T-cell (primary cell): ENCODE data around the gene CAMK1D. TPM values are rescaled to one million over a fixed set of nuclear protein-coding genes. Genes with fewer than 3 reads are reported as not detected.
"Not testable (repeated sequence)": the region's sequence is repeated elsewhere in the genome, so short reads cannot be mapped to it uniquely, and the experiment has no call there.

ENCODE experiments used
- ATAC-seq, 4 experiments: fragments of 200-7000 bp in 3 of 4; fragments of 150-1000 bp in 1 of 4; cut with Tn5 transposase; replicated peaks in 1 of 4; 1 replicate in 3 of 4; 2 replicates in 1 of 4; pipeline ENCODE4 v1.10.0; 2021; ENCODE audit warnings: moderate library complexity in 3 of 4, mild to moderate bottlenecking in 2 of 4, moderate number of reproducible peaks in 1 of 4
- CTCF ChIA-PET, 2 donors: fragments of 300-600 bp; sonication (Branson Sonifier 250); formaldehyde crosslinking; loops; one replicate each; lab custom pipeline; 2022; ENCODE audit warnings: antibody characterized with exemption in 2 of 2; lab: Charles Lee
- POLR2A ChIA-PET, 2 donors: fragments of 300-600 bp; sonication (Branson Sonifier 250); formaldehyde crosslinking; loops; one replicate each; lab custom pipeline; 2022; ENCODE audit warnings: antibody characterized with exemption in 2 of 2; lab: Charles Lee
- DNase-seq, 35 experiments: peaks; one replicate each; pipeline versions ENCODE4 v3.0.0 to v3.0.0-alpha.2; 2013 to 2023
- H3K27ac ChIP-seq: one replicate; pipeline ENCODE4 v1.5.1; 2013; ENCODE audit warnings: low read length
- H3K27me3 ChIP-seq, 2 experiments: replicated peaks in 1 of 2; 1 replicate in 1 of 2; 2 replicates in 1 of 2; pipeline versions ENCODE4 v1.6.1 to v1.7.0; 2013; ENCODE audit warnings: low read length in 1 of 2, mixed read lengths in 1 of 2; ENCODE audit not compliant: control insufficient read depth in 2 of 2, insufficient read depth in 2 of 2; ENCODE audit errors: extremely low read depth in 1 of 2
- H3K36me3 ChIP-seq, 2 donors: 1 replicate in 1 of 2; 2 replicates in 1 of 2; pipeline versions ENCODE4 v1.6.1 to v1.7.0; 2013; ENCODE audit warnings: low read length in 1 of 2; ENCODE audit not compliant: control insufficient read depth in 2 of 2, insufficient read depth in 1 of 2; ENCODE audit errors: extremely low read depth in 1 of 2
- H3K4me1 ChIP-seq, 2 experiments: 1 replicate in 1 of 2; 2 replicates in 1 of 2; pipeline versions ENCODE4 v1.6.1 to v1.7.0; 2013; ENCODE audit warnings: low read length in 2 of 2, mixed read lengths in 1 of 2; ENCODE audit not compliant: insufficient read depth in 2 of 2, control insufficient read depth in 1 of 2; ENCODE audit errors: extremely low read depth in 1 of 2
- H3K4me3 ChIP-seq, 2 donors: 1 replicate in 1 of 2; 2 replicates in 1 of 2; pipeline versions ENCODE4 v1.5.1 to v1.7.0; 2013; ENCODE audit warnings: mild to moderate bottlenecking in 2 of 2, low read length in 1 of 2, moderate library complexity in 1 of 2; ENCODE audit not compliant: control insufficient read depth in 1 of 2; ENCODE audit errors: extremely low read depth in 1 of 2
- H3K9me3 ChIP-seq: 2 replicates; pipeline ENCODE4 v1.7.0; 2013
- H3K27ac Mint-ChIP-seq, 2 donors: one replicate each; pipeline ENCODE4 v1.8.0; 2020 to 2021; ENCODE audit warnings: mild to moderate bottlenecking in 2 of 2, mixed read lengths in 2 of 2
- H3K27me3 Mint-ChIP-seq, 2 donors: one replicate each; pipeline ENCODE4 v1.8.0; 2021 to 2022; ENCODE audit warnings: mixed read lengths in 2 of 2
- H3K36me3 Mint-ChIP-seq: one replicate; pipeline ENCODE4 v1.8.0; 2021; ENCODE audit warnings: mixed read lengths
- H3K4me1 Mint-ChIP-seq, 3 donors: one replicate each; pipeline ENCODE4 v1.8.0; 2020 to 2022; ENCODE audit warnings: mixed read lengths in 3 of 3, mild to moderate bottlenecking in 1 of 3
- H3K4me3 Mint-ChIP-seq, 3 donors: one replicate each; pipeline ENCODE4 v1.8.0; 2020 to 2022; ENCODE audit warnings: mild to moderate bottlenecking in 3 of 3, mixed read lengths in 3 of 3, moderate library complexity in 3 of 3
- H3K9me3 Mint-ChIP-seq, 3 donors: one replicate each; pipeline ENCODE4 v1.8.0; 2020 to 2022; ENCODE audit warnings: mixed read lengths in 3 of 3
- WGBS: methylation state at CpG from one replicate; pipeline ENCODE4 v1.1.5; 2013; ENCODE audit warnings: missing lambda C conversion rate; ENCODE audit not compliant: insufficient coverage; 5-methylcytosine and 5-hydroxymethylcytosine counted together
- total RNA-seq, 35 experiments: library from RNA in 6 of 35; stranded (reverse) in 6 of 35; fragments of 120-200 nt in 1 of 35; gene quantifications; one replicate each; pipeline versions ENCODE4 v1.2.1 to v1.2.4 and lab custom pipeline; 2013 to 2026

The CAMK1D gene
- total RNA-seq, 5 donors from 2014 or later (not counting 1 experiment from before 2014, with no cell fraction given), result 16.8 to 31.3 (median 23.6) TPM

DNA sequence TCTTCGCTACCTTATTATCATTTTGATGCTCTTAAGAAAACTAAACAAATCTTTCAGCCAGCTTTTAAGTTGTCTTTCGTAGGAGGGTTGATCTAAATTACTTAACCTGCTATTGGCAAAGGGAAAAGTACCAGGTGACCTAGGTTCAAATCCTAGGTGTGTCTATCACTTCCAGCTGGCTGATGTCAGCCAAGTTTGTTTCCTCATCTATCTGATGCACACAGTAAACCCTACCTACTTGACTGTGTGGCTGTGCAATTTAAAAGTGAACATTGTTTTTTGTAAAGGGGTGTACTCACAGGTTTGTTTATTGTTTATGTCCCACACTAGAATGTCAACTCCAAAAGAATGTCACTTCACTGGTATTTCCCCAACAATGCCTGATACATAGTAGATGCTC is 21.9 kb upstream of the CAMK1D start:
- ChIA-PET POLR2A (interaction anchor here in 1 of 2 donors (0.6 kb wide), 1 partner anchor 19 kb away, joined by 6 read pairs; no protein-coding TSS in a partner anchor), CTCF (interaction anchor here in 1 of 2 donors (0.6 kb wide), 2 partner anchors 27 to 690 kb away, joined by 3 read pairs; no protein-coding TSS in a partner anchor)
- Mint-ChIP-seq H3K9me3 (no peaks in the 10 kb centered on the region), H3K36me3 (no peaks in the 10 kb centered on the region), H3K4me3 (no peak overlapping the region), H3K27me3 (no peaks in the 10 kb centered on the region), H3K27ac (no peak overlapping the region), H3K4me1 (peaks cover 6 to 10% (median 8%) of the 10 kb centered on the region in 3 donors)
- H3K27ac ChIP-seq, result no peak overlapping the region
- no peak overlapping the region for H3K4me3 ChIP-seq
- DNase-seq, result no peak
- no peaks in the 10 kb centered on the region for H3K4me1 ChIP-seq
- no peaks in the 10 kb centered on the region for H3K36me3 ChIP-seq
- ATAC-seq, result no peak
- H3K27me3 ChIP-seq, result no peaks in the 10 kb centered on the region
- H3K9me3 ChIP-seq, result no peaks in the 10 kb centered on the region
- no CpG with 5 or more reads among the region's 2 CpGs for WGBS

DNA sequence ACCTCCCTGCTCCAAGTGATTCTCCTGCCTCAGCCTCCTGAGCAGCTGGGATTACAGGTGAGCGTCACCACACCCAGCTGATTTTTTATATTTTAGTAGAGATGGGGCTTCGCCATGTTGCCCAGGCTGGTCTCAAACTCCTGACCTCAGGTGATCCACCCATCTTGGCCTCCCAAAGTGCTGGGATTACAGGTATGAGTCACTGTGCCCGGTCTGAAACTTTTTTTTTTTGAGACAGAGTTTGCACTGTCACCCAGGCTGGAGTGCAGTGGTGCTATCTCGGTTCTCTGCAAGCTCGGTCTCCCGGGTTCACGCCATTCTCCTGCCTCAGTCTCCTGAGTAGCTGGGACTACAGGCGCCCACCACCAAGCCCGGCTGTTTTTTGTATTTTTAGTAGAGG is 21.0 kb upstream of the CAMK1D start:
- H3K27me3 ChIP-seq, H3K4me3 Mint-ChIP-seq, H3K27ac ChIP-seq, H3K27ac Mint-ChIP-seq, H3K9me3 Mint-ChIP-seq, ATAC-seq, H3K4me1 ChIP-seq, H3K36me3 Mint-ChIP-seq, H3K4me1 Mint-ChIP-seq, H3K27me3 Mint-ChIP-seq, POLR2A ChIA-PET, H3K4me3 ChIP-seq, H3K9me3 ChIP-seq, DNase-seq, H3K36me3 ChIP-seq: not testable (repeated sequence)
- CTCF ChIA-PET, result interaction anchor here (0.6 to 0.7 kb wide), 2 partner anchors 42 to 67 kb away, joined by 3 to 6 read pairs; no protein-coding TSS in a partner anchor
- 75% methylated on average over 2 of the region's 9 CpGs for WGBS

DNA sequence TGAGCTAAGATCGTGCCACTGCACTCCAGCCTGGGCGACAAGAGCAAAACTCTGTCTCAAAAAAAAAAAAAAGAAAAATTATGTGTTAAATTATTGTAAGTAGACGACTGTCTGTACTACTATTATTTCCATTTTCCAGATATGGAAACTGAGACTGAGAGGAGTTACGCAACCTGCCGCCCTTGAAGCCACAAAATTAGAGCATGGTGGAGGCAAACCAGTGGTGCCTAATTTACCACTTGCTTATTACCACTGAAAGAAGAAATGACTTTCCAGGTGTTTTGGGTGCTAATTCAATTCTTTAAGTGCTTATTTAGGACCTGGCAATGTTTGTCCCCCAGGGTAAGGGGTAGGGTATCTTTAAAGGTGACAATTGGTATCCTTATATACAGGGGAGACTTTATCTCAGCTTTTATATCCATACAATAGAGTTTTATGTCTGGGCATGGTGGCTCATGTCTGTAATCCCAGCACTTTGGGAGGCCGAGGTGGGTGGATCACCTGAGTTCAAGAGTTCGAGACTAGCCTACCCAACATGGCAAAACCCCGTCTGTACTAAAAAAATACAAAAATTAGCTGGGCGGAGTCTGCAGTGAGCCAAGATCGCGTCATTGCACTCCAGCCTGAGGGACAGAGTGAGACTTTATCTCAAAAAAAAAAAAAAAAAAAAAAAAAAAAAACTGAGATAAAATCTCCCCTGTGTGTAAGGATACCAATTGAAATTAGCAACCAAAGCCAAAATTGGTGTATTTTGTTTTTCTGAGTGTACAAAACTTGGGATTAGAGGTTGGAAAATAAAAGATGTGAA is 16.6 kb upstream of the CAMK1D start:
- no peak overlapping the region for H3K4me3 Mint-ChIP-seq
- H3K4me3 ChIP-seq, result no peak overlapping the region
- DNase-seq (no peak), ATAC-seq (no peak)
- H3K27ac ChIP-seq, result no peak overlapping the region
- H3K36me3 Mint-ChIP-seq, result no peaks in the 10 kb centered on the region
- H3K36me3 ChIP-seq, result no peaks in the 10 kb centered on the region
- ChIA-PET CTCF (no interaction called here), POLR2A (no interaction called here)
- H3K27me3 ChIP-seq, result no peaks in the 10 kb centered on the region
- H3K27me3 Mint-ChIP-seq, result no peaks in the 10 kb centered on the region
- H3K4me1 ChIP-seq, result peaks cover 0 to 8% of the 10 kb centered on the region in 2 experiments
- no CpG with 5 or more reads among the region's 11 CpGs for WGBS
- no peaks in the 10 kb centered on the region for H3K9me3 ChIP-seq
- no peak overlapping the region for H3K27ac Mint-ChIP-seq
- no peaks in the 10 kb centered on the region for H3K9me3 Mint-ChIP-seq
- H3K4me1 Mint-ChIP-seq, result peaks cover 0 to 15% (median 9%) of the 10 kb centered on the region in 3 donors

DNA sequence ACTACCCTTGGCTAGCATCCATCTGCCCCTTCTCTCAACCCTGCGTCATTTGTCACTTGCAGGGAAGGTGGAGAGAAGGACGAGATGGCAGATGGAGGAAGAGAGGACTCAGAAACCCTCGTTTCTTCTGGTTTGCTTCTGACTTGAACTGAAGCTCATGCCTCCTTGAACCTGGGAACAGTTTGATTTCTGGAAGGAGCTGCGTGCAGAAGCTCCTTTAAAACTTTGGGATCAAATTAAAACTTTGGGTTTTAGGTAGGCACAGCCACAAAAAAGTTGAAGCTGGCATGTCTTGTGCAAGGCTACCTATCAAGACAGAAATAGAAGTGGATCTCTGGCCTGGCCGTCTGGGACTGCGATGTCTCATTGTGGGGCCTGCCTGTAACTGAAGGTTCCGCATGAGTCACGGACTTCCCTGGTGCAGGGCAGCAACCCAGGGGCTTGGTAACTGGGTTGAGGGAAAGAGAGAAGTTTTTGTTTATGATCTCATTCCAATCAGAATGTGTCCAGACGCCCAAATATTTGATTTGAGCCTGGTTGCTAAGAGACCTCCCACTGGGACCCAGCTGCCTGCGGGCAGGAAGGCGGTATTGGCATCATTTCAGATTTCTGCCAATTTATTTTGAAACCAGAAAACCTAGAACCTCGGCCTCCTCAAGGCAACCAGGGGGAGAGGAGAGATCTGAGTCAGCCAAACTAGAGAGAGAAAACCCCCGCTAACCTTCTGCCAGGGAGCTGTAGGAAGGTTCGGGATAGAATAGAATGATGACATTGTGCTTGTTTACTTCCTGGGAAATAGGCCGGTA is 15.8 kb upstream of the CAMK1D start:
- H3K4me1 ChIP-seq, result peaks cover 0 to 8% of the 10 kb centered on the region in 2 experiments
- no peak overlapping the region for H3K4me3 ChIP-seq
- ChIA-PET POLR2A (no interaction called here), CTCF (no interaction called here)
- Mint-ChIP-seq H3K27me3 (no peaks in the 10 kb centered on the region), H3K27ac (peak overlapping the region; percentile 22 to 46), H3K36me3 (no peaks in the 10 kb centered on the region), H3K4me1 (peaks cover 0 to 15% (median 9%) of the 10 kb centered on the region in 3 donors), H3K9me3 (no peaks in the 10 kb centered on the region), H3K4me3 (no peak overlapping the region)
- ATAC-seq (peak in 2 of 4 experiments; percentile 59 to 61), DNase-seq (peak in 9 of 35 experiments; percentile 5 to 44 (median 20))
- no peak overlapping the region for H3K27ac ChIP-seq
- no peaks in the 10 kb centered on the region for H3K36me3 ChIP-seq
- H3K9me3 ChIP-seq, result no peaks in the 10 kb centered on the region
- H3K27me3 ChIP-seq, result no peaks in the 10 kb centered on the region
- WGBS, result 49% methylated on average over 7 of the region's 15 CpGs

DNA sequence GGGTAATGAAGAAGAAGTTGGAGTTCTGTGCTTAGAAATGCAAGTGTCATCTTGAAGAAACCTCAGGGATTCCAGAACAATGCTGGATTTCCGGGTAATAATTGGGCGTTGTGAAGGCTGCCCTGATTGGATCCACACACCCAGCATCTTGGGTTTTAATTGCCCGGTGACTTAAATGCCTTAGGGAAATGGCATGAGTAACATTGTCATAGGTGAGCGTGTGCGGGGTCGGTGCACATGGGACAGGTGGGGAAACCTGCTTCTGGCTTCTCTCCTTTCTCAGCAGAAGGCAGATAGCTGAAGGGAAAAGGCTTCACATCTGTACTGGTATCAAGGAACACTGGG is 15.2 kb upstream of the CAMK1D start:
- POLR2A ChIA-PET, result interaction anchor here in 1 of 2 donors (0.6 kb wide), 1 partner anchor 15 kb away, joined by 3 read pairs; the partner anchor contains the start of gene CAMK1D
- H3K9me3 ChIP-seq, result no peaks in the 10 kb centered on the region
- ATAC-seq, result no peak
- no peaks in the 10 kb centered on the region for H3K27me3 ChIP-seq
- peaks cover 0 to 15% (median 9%) of the 10 kb centered on the region in 3 donors for H3K4me1 Mint-ChIP-seq
- H3K27ac Mint-ChIP-seq, result peak overlapping the region in 1 of 2 donors; percentile 22
- H3K9me3 Mint-ChIP-seq, result no peaks in the 10 kb centered on the region
- H3K4me3 Mint-ChIP-seq, result no peak overlapping the region
- H3K27me3 Mint-ChIP-seq, result no peaks in the 10 kb centered on the region
- H3K36me3 Mint-ChIP-seq, result no peaks in the 10 kb centered on the region
- no peaks in the 10 kb centered on the region for H3K36me3 ChIP-seq
- H3K4me1 ChIP-seq, result peaks cover 0 to 8% of the 10 kb centered on the region in 2 experiments
- no peak overlapping the region for H3K4me3 ChIP-seq
- no peak for DNase-seq
- H3K27ac ChIP-seq, result no peak overlapping the region
- 89% methylated on average over 2 of the region's 6 CpGs for whole genome bisulfite sequencing
- CTCF ChIA-PET, result interaction anchor here in 1 of 2 donors (0.6 kb wide), 1 partner anchor 61 kb away, joined by 3 read pairs; no protein-coding TSS in a partner anchor

DNA sequence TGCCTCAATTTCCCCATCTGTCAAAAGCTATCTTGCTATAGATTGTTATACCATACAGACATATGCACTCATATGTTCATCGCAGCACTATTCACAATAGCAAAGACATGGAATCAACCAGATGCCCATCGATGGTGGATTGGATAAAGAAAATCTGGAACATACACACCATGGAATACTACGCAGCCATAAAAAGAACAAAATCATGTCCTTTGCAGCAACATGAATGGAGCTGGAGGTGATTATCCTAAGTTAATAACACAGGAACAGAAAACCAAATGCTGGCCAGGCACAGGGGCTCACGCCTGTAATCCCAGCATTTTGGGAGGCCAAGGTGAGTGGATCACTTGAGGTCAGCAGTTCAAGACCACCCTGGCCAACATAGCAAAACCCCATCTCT is 14.2 kb upstream of the CAMK1D start:
- H3K4me1 Mint-ChIP-seq, result peaks cover 0 to 15% (median 9%) of the 10 kb centered on the region in 3 donors
- H3K4me3 ChIP-seq, H3K36me3 Mint-ChIP-seq, CTCF ChIA-PET, H3K27ac Mint-ChIP-seq, H3K36me3 ChIP-seq, DNase-seq, H3K27ac ChIP-seq, H3K27me3 Mint-ChIP-seq, POLR2A ChIA-PET, H3K4me1 ChIP-seq, H3K9me3 Mint-ChIP-seq, H3K9me3 ChIP-seq, ATAC-seq, H3K4me3 Mint-ChIP-seq, H3K27me3 ChIP-seq: not testable (repeated sequence)
- WGBS, result no CpG with 5 or more reads among the region's 4 CpGs
